Measurements from ENCODE around the gene PCDHB7. TPM values are rescaled to one million over a fixed set of nuclear protein-coding genes. Genes with fewer than 3 reads are reported as not detected.
A peak's percentile ranks its signal among the peaks of the same experiment; 100 is the strongest.
"Not testable (repeated sequence)": the region's sequence is repeated elsewhere in the genome, so short reads cannot be mapped to it uniquely, and the experiment has no call there.

The PCDHB7 gene
- total RNA-seq, 1 donor, result 2.2 TPM

GRCh38 chr5:141150993-141151325, 21.5 kb upstream of the PCDHB7 start:
- no peak overlapping the region for H3K4me3 ChIP-seq (ENCODE audit: insufficient read depth, low read length)
- no peak for DNase-seq (ENCODE audit: insufficient read length, low spot score, missing footprints)
- H3K4me1 ChIP-seq (ENCODE audit: insufficient read depth, low read length), result no peaks in the 10 kb centered on the region
- no peak overlapping the region for H3K4me2 ChIP-seq (ENCODE audit: insufficient read depth, low read length)
- no peak overlapping the region for H2AFZ ChIP-seq (ENCODE audit: low read length)
- H3K36me3 ChIP-seq (ENCODE audit: insufficient read depth, low read length), result no peaks in the 10 kb centered on the region
- H3K27ac ChIP-seq (ENCODE audit: low read depth, low read length), result no peak overlapping the region
- no peaks in the 10 kb centered on the region for H3K79me2 ChIP-seq (ENCODE audit: insufficient read depth, low read length)
- H4K20me1 ChIP-seq (ENCODE audit: insufficient read depth, low read length), result no peaks in the 10 kb centered on the region
- no peaks in the 10 kb centered on the region for H3K9me3 ChIP-seq (ENCODE audit: low read depth, low read length)
- H3K27me3 ChIP-seq (ENCODE audit: insufficient read depth, low read length), result no peaks in the 10 kb centered on the region
- TF ChIP-seq CTCF (IDR thresholded peaks at IDR 0.05; ENCODE audit: extremely low read depth, low read depth, low read length), result no peak

GRCh38 chr5:141151632-141152031, 20.8 kb upstream of the PCDHB7 start:
- not testable (repeated sequence) for H2AFZ ChIP-seq (ENCODE audit: low read length)

GRCh38 chr5:141152096-141152495, 20.3 kb upstream of the PCDHB7 start:
- H3K27ac ChIP-seq (ENCODE audit: low read depth, low read length); H3K4me1 ChIP-seq (ENCODE audit: insufficient read depth, low read length); H3K79me2 ChIP-seq (ENCODE audit: insufficient read depth, low read length); H3K36me3 ChIP-seq (ENCODE audit: insufficient read depth, low read length); H3K4me2 ChIP-seq (ENCODE audit: insufficient read depth, low read length); DNase-seq (ENCODE audit: insufficient read length, low spot score, missing footprints); H4K20me1 ChIP-seq (ENCODE audit: insufficient read depth, low read length); H3K4me3 ChIP-seq (ENCODE audit: insufficient read depth, low read length); H2AFZ ChIP-seq (ENCODE audit: low read length); H3K9me3 ChIP-seq (ENCODE audit: low read depth, low read length); H3K27me3 ChIP-seq (ENCODE audit: insufficient read depth, low read length): not testable (repeated sequence)

More at GRCh38 chr5:141151632-141152031, 20.8 kb upstream of the PCDHB7 start:
- H3K4me2 ChIP-seq (ENCODE audit: insufficient read depth, low read length); H3K27me3 ChIP-seq (ENCODE audit: insufficient read depth, low read length); H4K20me1 ChIP-seq (ENCODE audit: insufficient read depth, low read length); H3K79me2 ChIP-seq (ENCODE audit: insufficient read depth, low read length); DNase-seq (ENCODE audit: insufficient read length, low spot score, missing footprints); H3K4me3 ChIP-seq (ENCODE audit: insufficient read depth, low read length); H3K9me3 ChIP-seq (ENCODE audit: low read depth, low read length); H3K36me3 ChIP-seq (ENCODE audit: insufficient read depth, low read length); H3K4me1 ChIP-seq (ENCODE audit: insufficient read depth, low read length); H3K27ac ChIP-seq (ENCODE audit: low read depth, low read length): not testable (repeated sequence)

GRCh38 chr5:141155540-141156374, 16.7 kb upstream of the PCDHB7 start:
- no peaks in the 10 kb centered on the region for H3K79me2 ChIP-seq (ENCODE audit: insufficient read depth, low read length)
- no peaks in the 10 kb centered on the region for H3K4me1 ChIP-seq (ENCODE audit: insufficient read depth, low read length)
- no peak overlapping the region for H3K27ac ChIP-seq (ENCODE audit: low read depth, low read length)
- H4K20me1 ChIP-seq (ENCODE audit: insufficient read depth, low read length), result no peaks in the 10 kb centered on the region
- no peaks in the 10 kb centered on the region for H3K27me3 ChIP-seq (ENCODE audit: insufficient read depth, low read length)
- H3K4me2 ChIP-seq (ENCODE audit: insufficient read depth, low read length), result no peak overlapping the region
- peak; percentile 80 for DNase-seq (ENCODE audit: insufficient read length, low spot score, missing footprints)
- peak; percentile 5 for TF ChIP-seq CTCF (IDR thresholded peaks at IDR 0.05; ENCODE audit: extremely low read depth, low read depth, low read length)
- H3K36me3 ChIP-seq (ENCODE audit: insufficient read depth, low read length), result no peaks in the 10 kb centered on the region
- H3K9me3 ChIP-seq (ENCODE audit: low read depth, low read length), result no peaks in the 10 kb centered on the region
- no peak overlapping the region for H3K4me3 ChIP-seq (ENCODE audit: insufficient read depth, low read length)
- H2AFZ ChIP-seq (ENCODE audit: low read length), result no peak overlapping the region

GRCh38 chr5:141157356-141157755, 15.1 kb upstream of the PCDHB7 start:
- not testable (repeated sequence) for H3K27me3 ChIP-seq (ENCODE audit: insufficient read depth, low read length); H3K4me2 ChIP-seq (ENCODE audit: insufficient read depth, low read length); H3K4me1 ChIP-seq (ENCODE audit: insufficient read depth, low read length); H3K36me3 ChIP-seq (ENCODE audit: insufficient read depth, low read length); DNase-seq (ENCODE audit: insufficient read length, low spot score, missing footprints); H3K27ac ChIP-seq (ENCODE audit: low read depth, low read length); H3K79me2 ChIP-seq (ENCODE audit: insufficient read depth, low read length); H3K4me3 ChIP-seq (ENCODE audit: insufficient read depth, low read length); H3K9me3 ChIP-seq (ENCODE audit: low read depth, low read length); H4K20me1 ChIP-seq (ENCODE audit: insufficient read depth, low read length); H2AFZ ChIP-seq (ENCODE audit: low read length)

GRCh38 chr5:141157901-141158300, 14.5 kb upstream of the PCDHB7 start:
- H3K4me3 ChIP-seq (ENCODE audit: insufficient read depth, low read length); H3K9me3 ChIP-seq (ENCODE audit: low read depth, low read length); H3K4me2 ChIP-seq (ENCODE audit: insufficient read depth, low read length); H3K27me3 ChIP-seq (ENCODE audit: insufficient read depth, low read length); H3K36me3 ChIP-seq (ENCODE audit: insufficient read depth, low read length); H3K4me1 ChIP-seq (ENCODE audit: insufficient read depth, low read length); DNase-seq (ENCODE audit: insufficient read length, low spot score, missing footprints); H3K79me2 ChIP-seq (ENCODE audit: insufficient read depth, low read length); H2AFZ ChIP-seq (ENCODE audit: low read length); H4K20me1 ChIP-seq (ENCODE audit: insufficient read depth, low read length); H3K27ac ChIP-seq (ENCODE audit: low read depth, low read length): not testable (repeated sequence)

- not testable (repeated sequence) for H3K9me3 ChIP-seq (ENCODE audit: low read depth, low read length); H3K27ac ChIP-seq (ENCODE audit: low read depth, low read length); H3K36me3 ChIP-seq (ENCODE audit: insufficient read depth, low read length); H3K4me3 ChIP-seq (ENCODE audit: insufficient read depth, low read length); H3K27me3 ChIP-seq (ENCODE audit: insufficient read depth, low read length); DNase-seq (ENCODE audit: insufficient read length, low spot score, missing footprints); H2AFZ ChIP-seq (ENCODE audit: low read length); H4K20me1 ChIP-seq (ENCODE audit: insufficient read depth, low read length); H3K4me1 ChIP-seq (ENCODE audit: insufficient read depth, low read length); H3K4me2 ChIP-seq (ENCODE audit: insufficient read depth, low read length); H3K79me2 ChIP-seq (ENCODE audit: insufficient read depth, low read length)
Observed at GRCh38 chr5:141174291-141175104, 2.1 kb downstream of the PCDHB7 start.

Data from osteoblast (primary cell).